Activated B cell treated with CpG ODN at 0.5 μM for 24 hours (primary cell): ENCODE results near the gene LAMP5. TPM values are rescaled to one million over a fixed set of nuclear protein-coding genes. Genes with fewer than 3 reads are reported as not detected.

ENCODE experiments used
- ATAC-seq: fragments of 200-7000 bp; cut with Tn5 transposase; one replicate; pipeline ENCODE4 v1.10.0; 2021; ENCODE audit warnings: low read depth, mild to moderate bottlenecking, moderate library complexity
- CTCF ChIA-PET: fragments of 350-600 bp; sonication (Branson Sonifier 250); formaldehyde crosslinking; loops from one replicate; lab custom pipeline; 2021; ENCODE audit warnings: antibody characterized with exemption; lab: Charles Lee
- POLR2A ChIA-PET: fragments of 350-600 bp; sonication (Branson Sonifier 250); formaldehyde crosslinking; loops from one replicate; lab custom pipeline; 2021; ENCODE audit warnings: antibody characterized with exemption; lab: Charles Lee
- DNase-seq: peaks from one replicate; pipeline ENCODE4 v3.0.0; 2022
- H3K27ac Mint-ChIP-seq: one replicate; pipeline ENCODE4 v1.8.0; 2020; ENCODE audit warnings: mixed read lengths
- H3K27me3 Mint-ChIP-seq: one replicate; pipeline ENCODE4 v1.8.0; 2021; ENCODE audit warnings: mixed read lengths
- H3K36me3 Mint-ChIP-seq: one replicate; pipeline ENCODE4 v1.8.0; 2021; ENCODE audit warnings: low read depth, mixed read lengths
- H3K4me1 Mint-ChIP-seq: one replicate; pipeline ENCODE4 v1.8.0; 2021; ENCODE audit warnings: mixed read lengths
- H3K4me3 Mint-ChIP-seq: one replicate; pipeline ENCODE4 v1.8.0; 2020; ENCODE audit warnings: mild to moderate bottlenecking, mixed read lengths
- H3K9me3 Mint-ChIP-seq: one replicate; pipeline ENCODE4 v1.8.0; 2020; ENCODE audit warnings: mixed read lengths
- CTCF ChIP-seq: fragments of 200-600 bp; IDR thresholded peaks from one replicate; pipeline ENCODE4 v1.8.0; 2022; ENCODE audit warnings: antibody characterized with exemption, mild to moderate bottlenecking
- intact Hi-C: fragments of 100-400 bp; cut with micrococcal nuclease; formaldehyde crosslinking; loops from one replicate; pipeline ENCODE4 v1.15.1; 2024
- total RNA-seq: library from RNA; stranded (reverse); gene quantifications from 2 replicates; pipeline ENCODE4 v1.2.3, GENCODE V29; 2022

The LAMP5 gene
- total RNA-seq, 1 donor from 2014 or later: 0.29 TPM

GRCh38 chr20:9509246-9509645 is 5.1 kb upstream of the LAMP5 start:
- intact Hi-C loops: no loop called here
- CTCF ChIA-PET: no interaction called here
- no peak overlapping the region for H3K4me3 Mint-ChIP-seq
- no peak for ATAC-seq
- no peaks in the 10 kb centered on the region for H3K9me3 Mint-ChIP-seq
- no peak for DNase-seq
- TF ChIP-seq CTCF: no peak
- H3K4me1 Mint-ChIP-seq: peaks cover 29% of the 10 kb centered on the region
- H3K27ac Mint-ChIP-seq: no peak overlapping the region
- H3K27me3 Mint-ChIP-seq: peaks cover 46% of the 10 kb centered on the region
- H3K36me3 Mint-ChIP-seq: no peaks in the 10 kb centered on the region
- POLR2A ChIA-PET: no interaction called here

- peaks cover 49% of the 10 kb centered on the region for H3K27me3 Mint-ChIP-seq
- TF ChIP-seq CTCF: no peak
- ChIA-PET POLR2A (no interaction called here), CTCF (no interaction called here)
- no peak overlapping the region for H3K27ac Mint-ChIP-seq
- ATAC-seq (no peak), DNase-seq (no peak)
- intact Hi-C loops: no loop called here
- no peaks in the 10 kb centered on the region for H3K36me3 Mint-ChIP-seq
- H3K4me3 Mint-ChIP-seq: no peak overlapping the region
- H3K9me3 Mint-ChIP-seq: no peaks in the 10 kb centered on the region
- H3K4me1 Mint-ChIP-seq: peaks cover 43% of the 10 kb centered on the region
Observed at GRCh38 chr20:9510911-9511310, 3.5 kb upstream of the LAMP5 start.

GRCh38 chr20:9514072-9514460 is 324 bp upstream of the LAMP5 start:
- Mint-ChIP-seq H3K4me1 (peaks cover 36% of the 10 kb centered on the region), H3K9me3 (no peaks in the 10 kb centered on the region), H3K4me3 (peak overlapping the region; percentile 61), H3K27me3 (peaks cover 49% of the 10 kb centered on the region), H3K36me3 (no peaks in the 10 kb centered on the region), H3K27ac (no peak overlapping the region)
- ChIA-PET CTCF (no interaction called here), POLR2A (no interaction called here)
- intact Hi-C loops: no loop called here
- TF ChIP-seq CTCF: no peak
- no peak for ATAC-seq
- DNase-seq: no peak

GRCh38 chr20:9515214-9515585 is 810 bp downstream of the LAMP5 start:
- ATAC-seq (no peak), DNase-seq (no peak)
- ChIA-PET POLR2A (no interaction called here), CTCF (no interaction called here)
- Mint-ChIP-seq H3K4me3 (peak overlapping the region; percentile 36), H3K27me3 (peaks cover 50% of the 10 kb centered on the region), H3K27ac (no peak overlapping the region), H3K9me3 (no peaks in the 10 kb centered on the region), H3K36me3 (no peaks in the 10 kb centered on the region), H3K4me1 (peaks cover 32% of the 10 kb centered on the region)
- intact Hi-C loops: no loop called here
- no peak for TF ChIP-seq CTCF

GRCh38 chr20:9515741-9516233 is 1.4 kb downstream of the LAMP5 start:
- Mint-ChIP-seq H3K27me3 (peaks cover 50% of the 10 kb centered on the region), H3K4me1 (peaks cover 30% of the 10 kb centered on the region), H3K9me3 (no peaks in the 10 kb centered on the region), H3K27ac (no peak overlapping the region), H3K36me3 (no peaks in the 10 kb centered on the region), H3K4me3 (peak overlapping the region; percentile 36)
- DNase-seq (no peak), ATAC-seq (no peak)
- CTCF ChIA-PET: no interaction called here
- TF ChIP-seq CTCF: no peak
- POLR2A ChIA-PET: no interaction called here
- intact Hi-C loops: no loop called here
